Progenitor cell of endocrine pancreas (in vitro differentiated cells): ENCODE data around the gene CTNNA3. TPM values are rescaled to one million over a fixed set of nuclear protein-coding genes. Genes with fewer than 3 reads are reported as not detected.
A peak's percentile ranks its signal among the peaks of the same experiment; 100 is the strongest.

ENCODE experiments used
- DNase-seq: peaks from one replicate; pipeline ENCODE4 v3.0.0; 2021; ENCODE audit warnings: low spot score; ENCODE audit not compliant: unreplicated experiment
- H3K27ac Mint-ChIP-seq: 2 replicates; pipeline ENCODE4 v1.8.0; 2021; ENCODE audit warnings: mild to moderate bottlenecking, moderate library complexity, mixed read lengths
- H3K27me3 Mint-ChIP-seq: 2 replicates; pipeline ENCODE4 v1.8.0; 2021; ENCODE audit warnings: mixed read lengths
- H3K36me3 Mint-ChIP-seq: 2 replicates; pipeline ENCODE4 v1.8.0; 2022; ENCODE audit warnings: mixed read lengths; ENCODE audit not compliant: insufficient read depth
- H3K4me1 Mint-ChIP-seq: 2 replicates; pipeline ENCODE4 v1.8.0; 2021; ENCODE audit warnings: low read depth, mixed read lengths
- H3K4me3 Mint-ChIP-seq: 2 replicates; pipeline ENCODE4 v1.8.0; 2021; ENCODE audit warnings: low read depth, mild to moderate bottlenecking, moderate library complexity, mixed read lengths
- H3K9me3 Mint-ChIP-seq: 2 replicates; pipeline ENCODE4 v1.8.0; 2021; ENCODE audit warnings: low read depth, mixed read lengths
- CTCF ChIP-seq: fragments of 200-600 bp; sonication (generic); IDR thresholded peaks from one replicate; pipeline ENCODE4 v1.5.0; 2021; ENCODE audit warnings: antibody characterized with exemption, mild to moderate bottlenecking; ENCODE audit not compliant: unreplicated experiment
- total RNA-seq: library from RNA; stranded (reverse); gene quantifications from 2 replicates; pipeline ENCODE4 v1.2.1, GENCODE V29; 2021

Gene CTNNA3
- total RNA-seq, 1 donor from 2014 or later, result 1.7 TPM

- no peak within 1 kb of the TSS for H3K27ac Mint-ChIP-seq
- H3K36me3 Mint-ChIP-seq, result no peaks in the 10 kb centered on the region
- H3K27me3 Mint-ChIP-seq, result peaks cover 47% of the 10 kb centered on the region
- peak; percentile 16 for DNase-seq
- peaks cover 17% of the 10 kb centered on the region for H3K4me1 Mint-ChIP-seq
- TF ChIP-seq CTCF, result peak; percentile 79
- H3K4me3 Mint-ChIP-seq, result peak within 1 kb of the TSS; percentile 47
- no peaks in the 10 kb centered on the region for H3K9me3 Mint-ChIP-seq
These were observed 769.9 kb downstream of the CTNNA3 start, which contains the start of gene LRRTM3 for GRCh38 chr10:66925896-66926715. TSS of gene LRRTM3 (plus strand) at chr10:66926036.

- TF ChIP-seq CTCF, result no peak
- Mint-ChIP-seq H3K27ac (no peak overlapping the region), H3K36me3 (no peaks in the 10 kb centered on the region), H3K9me3 (no peaks in the 10 kb centered on the region), H3K4me1 (peaks cover 16% of the 10 kb centered on the region), H3K4me3 (no peak overlapping the region), H3K27me3 (peaks cover 47% of the 10 kb centered on the region)
- DNase-seq, result no peak
These were observed 770.6 kb downstream of the CTNNA3 start for GRCh38 chr10:66925373-66925772.

- H3K9me3 Mint-ChIP-seq, result no peaks in the 10 kb centered on the region
- H3K27me3 Mint-ChIP-seq, result peaks cover 46% of the 10 kb centered on the region
- DNase-seq, result no peak
- no peak for TF ChIP-seq CTCF
- H3K4me1 Mint-ChIP-seq, result peaks cover 16% of the 10 kb centered on the region
- no peak overlapping the region for H3K4me3 Mint-ChIP-seq
- H3K36me3 Mint-ChIP-seq, result no peaks in the 10 kb centered on the region
- no peak overlapping the region for H3K27ac Mint-ChIP-seq
These were observed 771.2 kb downstream of the CTNNA3 start for GRCh38 chr10:66924674-66925345.

GRCh38 chr10:66919248-66919647 is 776.7 kb downstream of the CTNNA3 start:
- TF ChIP-seq CTCF, result no peak
- H3K27me3 Mint-ChIP-seq, result no peaks in the 10 kb centered on the region
- H3K27ac Mint-ChIP-seq, result no peak overlapping the region
- H3K36me3 Mint-ChIP-seq, result no peaks in the 10 kb centered on the region
- H3K4me3 Mint-ChIP-seq, result no peak overlapping the region
- no peaks in the 10 kb centered on the region for H3K9me3 Mint-ChIP-seq
- DNase-seq, result no peak
- H3K4me1 Mint-ChIP-seq, result no peaks in the 10 kb centered on the region

GRCh38 chr10:66917104-66917503 is 778.9 kb downstream of the CTNNA3 start:
- no peak for DNase-seq
- H3K4me1 Mint-ChIP-seq, result no peaks in the 10 kb centered on the region

More at GRCh38 chr10:66917104-66917503, 778.9 kb downstream of the CTNNA3 start:
- no peak overlapping the region for H3K4me3 Mint-ChIP-seq
- no peaks in the 10 kb centered on the region for H3K9me3 Mint-ChIP-seq
- peak; percentile 13 for TF ChIP-seq CTCF
- H3K27me3 Mint-ChIP-seq, result no peaks in the 10 kb centered on the region
- H3K27ac Mint-ChIP-seq, result no peak overlapping the region
- H3K36me3 Mint-ChIP-seq, result no peaks in the 10 kb centered on the region
